SK-N-SH treated with all-trans-retinoic acid at 6 μM for 48 hours (cell line): ENCODE results near the gene NLRP7.

ENCODE experiments used
- ATAC-seq: fragments of 200-7000 bp; cut with Tn5 transposase; 3 replicates; pipeline ENCODE4 v1.9.1; 2020; ENCODE audit warnings: mild to moderate bottlenecking, moderate library complexity
- ARNTL ChIP-seq: fragments of 450-650 bp; formaldehyde crosslinking; IDR thresholded peaks from 2 replicates; pipeline ENCODE4 v1.5.0; 2020; ENCODE audit warnings: low read depth, mild to moderate bottlenecking, moderate library complexity, borderline replicate concordance
- BACH2 ChIP-seq: fragments of 250-450 bp; sonication (Bioruptor Pico); IDR thresholded peaks from 2 replicates; pipeline ENCODE4 v1.9.0; 2021; ENCODE audit warnings: mild to moderate bottlenecking, borderline replicate concordance
- CSDC2 ChIP-seq: fragments of 250-450 bp; sonication (Bioruptor Pico); IDR thresholded peaks from 2 replicates; pipeline ENCODE4 v1.5.0; 2020; ENCODE audit warnings: mild to moderate bottlenecking, moderate library complexity
- ESRRG ChIP-seq: fragments of 250-450 bp; sonication (Bioruptor Pico); IDR thresholded peaks from 2 replicates; pipeline ENCODE4 v1.6.1; 2021; ENCODE audit warnings: mild to moderate bottlenecking
- ISL1 ChIP-seq: fragments of 250-450 bp; sonication (Bioruptor Pico); IDR thresholded peaks from 2 replicates; pipeline ENCODE4 v2.1.2; 2022; ENCODE audit warnings: mild to moderate bottlenecking, moderate library complexity
- PATZ1 ChIP-seq: fragments of 250-450 bp; sonication (Bioruptor Pico); IDR thresholded peaks from 2 replicates; pipeline ENCODE4 v1.8.0; 2020; ENCODE audit warnings: mild to moderate bottlenecking, moderate library complexity, borderline replicate concordance
- PPARA ChIP-seq: fragments of 250-450 bp; sonication (Bioruptor Pico); IDR thresholded peaks from 2 replicates; pipeline ENCODE4 v1.5.0; 2020; ENCODE audit warnings: mild to moderate bottlenecking, borderline replicate concordance
- RARB ChIP-seq: fragments of 250-450 bp; sonication (Bioruptor Pico); IDR thresholded peaks from 2 replicates; pipeline ENCODE4 v1.8.0; 2021; ENCODE audit warnings: mild to moderate bottlenecking, moderate library complexity
- TCF4 ChIP-seq: fragments of 250-450 bp; sonication (Bioruptor Pico); IDR thresholded peaks from 2 replicates; pipeline ENCODE4 v1.8.0; 2021; ENCODE audit warnings: mild to moderate bottlenecking, moderate library complexity, borderline replicate concordance
- TOX ChIP-seq: fragments of 250-450 bp; sonication (Bioruptor Pico); IDR thresholded peaks from 2 replicates; pipeline ENCODE4 v1.8.0; 2021; ENCODE audit warnings: mild to moderate bottlenecking, moderate library complexity, borderline replicate concordance
- ZC3H10 ChIP-seq: fragments of 250-450 bp; sonication (Bioruptor Pico); IDR thresholded peaks from 2 replicates; pipeline ENCODE4 v1.5.1; 2021; ENCODE audit warnings: mild to moderate bottlenecking, moderate library complexity
- ZFP3 ChIP-seq: fragments of 250-450 bp; sonication (Bioruptor Pico); IDR thresholded peaks from 2 replicates; pipeline ENCODE4 v1.5.0; 2020; ENCODE audit warnings: mild to moderate bottlenecking, moderate library complexity
- ZFP30 ChIP-seq: fragments of 450-650 bp; formaldehyde crosslinking; IDR thresholded peaks from 2 replicates; pipeline ENCODE4 v1.5.0; 2022; ENCODE audit warnings: mild to moderate bottlenecking, moderate library complexity
- ZNF565 ChIP-seq: fragments of 450-650 bp; formaldehyde crosslinking; conservative IDR thresholded peaks from 2 replicates; pipeline ENCODE4 v1.5.0; 2020; ENCODE audit warnings: low read depth, mild to moderate bottlenecking, moderate library complexity
- ZNF70 ChIP-seq: fragments of 450-650 bp; formaldehyde crosslinking; IDR thresholded peaks from 2 replicates; pipeline ENCODE4 v1.5.0; 2020; ENCODE audit warnings: mild to moderate bottlenecking, moderate library complexity
- ZNF8 ChIP-seq: fragments of 450-650 bp; formaldehyde crosslinking; IDR thresholded peaks from 2 replicates; pipeline ENCODE4 v1.5.0; 2020; ENCODE audit warnings: mild to moderate bottlenecking, moderate library complexity
- TF ChIP-seq, protein P1 (sequence below): fragments of 250-450 bp; sonication (Bioruptor Pico); IDR thresholded peaks from 2 replicates; pipeline ENCODE4 v1.8.0; 2021; ENCODE audit warnings: low read depth, mild to moderate bottlenecking, moderate library complexity, borderline replicate concordance
- TF ChIP-seq, protein P2 (sequence below): fragments of 250-450 bp; sonication (Bioruptor Pico); IDR thresholded peaks from 2 replicates; pipeline ENCODE4 v1.5.1; 2020; ENCODE audit warnings: low read depth, mild to moderate bottlenecking, moderate library complexity

The NLRP7 gene

GRCh38 chr19:54877471-54877870 is 69.9 kb downstream of the NLRP7 start:
- ATAC-seq: no peak
- TF ChIP-seq, protein P1, sequence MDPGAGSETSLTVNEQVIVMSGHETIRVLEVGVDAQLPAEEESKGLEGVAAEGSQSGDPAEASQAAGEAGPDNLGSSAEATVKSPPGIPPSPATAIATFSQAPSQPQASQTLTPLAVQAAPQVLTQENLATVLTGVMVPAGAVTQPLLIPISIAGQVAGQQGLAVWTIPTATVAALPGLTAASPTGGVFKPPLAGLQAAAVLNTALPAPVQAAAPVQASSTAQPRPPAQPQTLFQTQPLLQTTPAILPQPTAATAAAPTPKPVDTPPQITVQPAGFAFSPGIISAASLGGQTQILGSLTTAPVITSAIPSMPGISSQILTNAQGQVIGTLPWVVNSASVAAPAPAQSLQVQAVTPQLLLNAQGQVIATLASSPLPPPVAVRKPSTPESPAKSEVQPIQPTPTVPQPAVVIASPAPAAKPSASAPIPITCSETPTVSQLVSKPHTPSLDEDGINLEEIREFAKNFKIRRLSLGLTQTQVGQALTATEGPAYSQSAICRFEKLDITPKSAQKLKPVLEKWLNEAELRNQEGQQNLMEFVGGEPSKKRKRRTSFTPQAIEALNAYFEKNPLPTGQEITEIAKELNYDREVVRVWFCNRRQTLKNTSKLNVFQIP (CRISPR knock-in tag): no peak
- TF ChIP-seq ARNTL (CRISPR knock-in tag) (no peak), ZC3H10 (CRISPR knock-in tag) (no peak), TCF4 (CRISPR knock-in tag) (no peak), PATZ1 (CRISPR knock-in tag) (no peak)

GRCh38 chr19:54875506-54875905 is 71.8 kb downstream of the NLRP7 start:
- TF ChIP-seq ZNF8 (no peak), BACH2 (CRISPR knock-in tag) (no peak), RARB (no peak)
- TF ChIP-seq, all 23 proteins: peak for 0
- ATAC-seq: no peak

GRCh38 chr19:54873990-54874389 is 73.3 kb downstream of the NLRP7 start, which contains the start of gene FCAR:
Gene FCAR (plus strand): TSS chr19:54874235. CDS start chr19:54874290, 55 bp downstream.
- TF ChIP-seq, protein P2, sequence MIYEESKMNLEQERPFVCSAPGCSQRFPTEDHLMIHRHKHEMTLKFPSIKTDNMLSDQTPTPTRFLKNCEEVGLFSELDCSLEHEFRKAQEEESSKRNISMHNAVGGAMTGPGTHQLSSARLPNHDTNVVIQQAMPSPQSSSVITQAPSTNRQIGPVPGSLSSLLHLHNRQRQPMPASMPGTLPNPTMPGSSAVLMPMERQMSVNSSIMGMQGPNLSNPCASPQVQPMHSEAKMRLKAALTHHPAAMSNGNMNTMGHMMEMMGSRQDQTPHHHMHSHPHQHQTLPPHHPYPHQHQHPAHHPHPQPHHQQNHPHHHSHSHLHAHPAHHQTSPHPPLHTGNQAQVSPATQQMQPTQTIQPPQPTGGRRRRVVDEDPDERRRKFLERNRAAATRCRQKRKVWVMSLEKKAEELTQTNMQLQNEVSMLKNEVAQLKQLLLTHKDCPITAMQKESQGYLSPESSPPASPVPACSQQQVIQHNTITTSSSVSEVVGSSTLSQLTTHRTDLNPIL (CRISPR knock-in tag): no peak
- TF ChIP-seq TOX (CRISPR knock-in tag): no peak
- TF ChIP-seq CSDC2 (CRISPR knock-in tag): no peak
- TF ChIP-seq ESRRG: no peak
- TF ChIP-seq, protein P1 (CRISPR knock-in tag): no peak
- TF ChIP-seq ISL1 (CRISPR knock-in tag): no peak
- TF ChIP-seq ZNF565 (CRISPR knock-in tag): no peak
- no peak for TF ChIP-seq ZNF70 (CRISPR knock-in tag)
- TF ChIP-seq ZC3H10 (CRISPR knock-in tag): no peak
- no peak for TF ChIP-seq ZFP3
- TF ChIP-seq PPARA (CRISPR knock-in tag): no peak
- no peak for TF ChIP-seq ZNF8
- no peak for TF ChIP-seq RARB
- TF ChIP-seq BACH2 (CRISPR knock-in tag): no peak
- no peak for TF ChIP-seq ZFP30 (CRISPR knock-in tag)
- TF ChIP-seq PATZ1 (CRISPR knock-in tag): no peak
- no peak for ATAC-seq
